ENCODE results near the gene CBARP.

The CBARP gene

GRCh38 chr19:1227304-1228054, 10.3 kb downstream of the CBARP start:
- DNase-seq (ENCODE audit: low read depth) = no peak

- no peak for DNase-seq (ENCODE audit: low read depth)
These were observed 11.1 kb downstream of the CBARP start for GRCh38 chr19:1226522-1227303.

- DNase-seq (ENCODE audit: low read depth) = no peak
These were observed 11.6 kb downstream of the CBARP start for GRCh38 chr19:1226227-1226518.

- DNase-seq (ENCODE audit: low read depth) = no peak
These were observed 12.2 kb downstream of the CBARP start for GRCh38 chr19:1225440-1226226.

GRCh38 chr19:1224847-1225246, 13.0 kb downstream of the CBARP start:
- no peak for DNase-seq (ENCODE audit: low read depth)

GRCh38 chr19:1224047-1224825, 13.6 kb downstream of the CBARP start:
- no peak for DNase-seq (ENCODE audit: low read depth)

- peak; percentile 53 for DNase-seq (ENCODE audit: low read depth)
These were observed 14.6 kb downstream of the CBARP start for GRCh38 chr19:1223018-1223855.

GRCh38 chr19:1222394-1222793, 15.4 kb downstream of the CBARP start:
- no peak for DNase-seq (ENCODE audit: low read depth)

- no peak for DNase-seq (ENCODE audit: low read depth)
These were observed 15.9 kb downstream of the CBARP start for GRCh38 chr19:1221904-1222255.

- peak; percentile 66 for DNase-seq (ENCODE audit: low read depth)
These were observed 16.6 kb downstream of the CBARP start for GRCh38 chr19:1220976-1221903.

GRCh38 chr19:1220477-1220930, 17.3 kb downstream of the CBARP start:
- DNase-seq (ENCODE audit: low read depth) = no peak

GRCh38 chr19:1219786-1220476, 17.9 kb downstream of the CBARP start:
- no peak for DNase-seq (ENCODE audit: low read depth)

GRCh38 chr19:1218751-1219567, 18.8 kb downstream of the CBARP start:
- no peak for DNase-seq (ENCODE audit: low read depth)

GRCh38 chr19:1217366-1217765, 20.4 kb downstream of the CBARP start:
- no peak for DNase-seq (ENCODE audit: low read depth)

- no peak for DNase-seq (ENCODE audit: low read depth)
These were observed 21.0 kb downstream of the CBARP start for GRCh38 chr19:1216756-1217155.

GRCh38 chr19:1214862-1215731, 22.7 kb downstream of the CBARP start:
- DNase-seq (ENCODE audit: low read depth) = peak; percentile 72

GRCh38 chr19:1214299-1214861, 23.4 kb downstream of the CBARP start:
- DNase-seq (ENCODE audit: low read depth) = no peak

Measured in EH (cell line).